HG03045 (cell line): ENCODE results near the gene LRRC18.

ENCODE experiments used
- ATAC-seq: cut with Tn5 transposase; IDR thresholded peaks from one replicate; pipeline ENCODE4 v1.9.1; 2021; ENCODE audit warnings: mild to moderate bottlenecking, moderate library complexity; ENCODE audit not compliant: unreplicated experiment

LRRC18 gene

DNA sequence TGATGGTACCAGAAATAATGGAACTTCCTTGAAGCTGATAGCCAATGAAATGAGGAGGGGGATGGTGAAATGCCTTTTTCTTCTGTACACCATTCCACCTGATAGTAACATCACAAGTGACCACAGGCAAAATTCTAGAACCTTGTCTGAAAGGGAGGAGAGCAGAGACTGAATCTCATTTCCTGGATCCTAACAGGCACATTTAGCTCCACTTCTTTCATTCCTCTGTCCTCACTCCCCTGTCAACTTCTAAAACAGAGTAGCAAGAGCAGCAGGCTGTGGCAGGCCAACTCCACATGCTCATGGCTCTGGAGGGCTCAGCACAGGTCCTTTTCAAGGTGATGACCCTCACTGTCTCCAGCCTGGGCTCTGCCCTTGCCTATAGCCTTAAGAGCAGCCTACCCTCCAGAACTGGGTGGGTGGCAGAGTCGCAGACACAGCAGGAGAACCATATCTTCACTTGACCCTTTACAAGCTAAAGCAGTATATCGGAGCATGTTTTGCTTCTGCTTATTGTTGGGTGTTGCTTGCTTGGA, at the start of gene LRRC18:
Gene LRRC18, minus strand, starts transcription at position 51 of the 536 bp plus-strand sequence. CDS start 25,685 bp downstream, outside the sequence.
- ATAC-seq = no peak

DNA sequence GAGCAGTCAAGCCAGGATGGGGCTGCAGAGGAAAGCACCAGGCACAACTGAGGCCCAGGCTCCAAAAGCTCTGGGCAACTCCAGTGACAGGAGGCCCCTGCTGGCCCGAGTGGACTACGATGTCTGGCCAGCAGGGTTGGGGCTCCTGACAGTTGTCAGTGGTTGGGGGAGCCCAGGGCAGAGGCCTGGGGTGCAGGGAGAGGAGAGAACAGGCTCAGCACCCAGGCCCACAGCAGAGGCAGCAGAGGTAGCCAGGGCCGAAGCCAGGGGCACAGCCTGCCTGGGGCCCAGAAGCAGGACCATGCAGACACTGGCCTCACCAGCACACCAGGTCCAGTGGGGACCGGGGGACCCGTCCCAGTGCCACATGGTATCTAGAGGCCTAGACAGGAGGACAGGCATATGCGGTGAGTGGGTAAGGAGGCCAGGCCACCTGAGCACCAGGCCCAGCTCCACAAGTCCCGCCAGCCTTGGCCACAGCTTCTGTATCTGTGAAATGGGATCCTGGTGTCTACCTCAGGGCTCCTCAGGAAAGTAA, 46.0 kb upstream of the LRRC18 start:
- ATAC-seq = no peak

DNA sequence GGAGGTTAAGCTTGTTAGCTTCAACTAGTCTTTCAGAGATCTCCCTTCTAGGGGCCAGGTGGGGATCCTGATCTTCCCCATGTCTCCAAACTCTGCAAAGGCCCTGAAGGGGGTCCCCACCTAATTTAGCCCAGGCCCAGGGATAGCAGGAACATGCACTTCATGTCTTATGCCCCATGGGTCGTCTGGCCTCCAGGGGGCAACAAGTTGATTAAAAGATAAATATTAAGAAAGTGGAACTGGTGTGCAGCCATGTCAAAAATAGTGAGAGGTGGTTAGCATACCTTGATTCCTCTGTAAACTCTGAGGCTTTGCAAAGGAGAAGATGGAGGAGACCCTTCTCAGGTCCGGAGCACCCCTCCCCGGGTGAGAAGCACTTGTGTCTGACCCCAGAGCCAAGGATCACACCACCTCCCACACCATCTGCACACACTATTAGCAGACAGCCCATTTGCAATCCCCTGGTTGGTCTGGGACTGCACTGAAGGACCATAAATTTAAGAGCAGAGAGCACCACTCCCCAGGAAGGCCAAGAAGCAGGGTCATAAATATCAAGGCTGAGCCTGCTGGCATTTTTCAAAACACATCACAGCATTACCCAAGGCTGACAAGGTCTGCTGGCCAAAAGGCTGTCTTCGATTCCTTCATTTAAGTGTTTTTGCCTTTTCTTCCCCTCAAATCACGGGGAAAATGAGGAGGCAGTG, 44.2 kb upstream of the LRRC18 start:
- ATAC-seq = no peak

DNA sequence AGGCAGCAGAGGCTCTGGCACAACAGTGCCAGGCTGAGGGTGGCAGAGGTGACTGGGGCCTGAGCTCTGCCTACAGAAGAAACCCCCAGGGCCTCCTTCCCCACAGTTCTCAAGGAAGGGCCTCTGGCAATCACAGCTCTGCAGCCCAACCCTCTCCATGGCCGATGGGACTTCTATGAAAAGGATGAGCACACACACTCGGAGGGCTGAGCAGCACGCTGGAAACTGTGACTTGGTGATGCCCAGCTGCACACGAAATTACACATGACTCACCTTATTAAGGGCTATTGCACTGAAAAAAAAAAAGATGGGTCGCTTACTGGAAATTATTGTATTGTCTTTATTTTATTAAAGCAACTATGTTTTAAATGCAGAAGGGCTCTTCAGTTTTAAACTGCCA, 42.9 kb upstream of the LRRC18 start:
- no peak for ATAC-seq

DNA sequence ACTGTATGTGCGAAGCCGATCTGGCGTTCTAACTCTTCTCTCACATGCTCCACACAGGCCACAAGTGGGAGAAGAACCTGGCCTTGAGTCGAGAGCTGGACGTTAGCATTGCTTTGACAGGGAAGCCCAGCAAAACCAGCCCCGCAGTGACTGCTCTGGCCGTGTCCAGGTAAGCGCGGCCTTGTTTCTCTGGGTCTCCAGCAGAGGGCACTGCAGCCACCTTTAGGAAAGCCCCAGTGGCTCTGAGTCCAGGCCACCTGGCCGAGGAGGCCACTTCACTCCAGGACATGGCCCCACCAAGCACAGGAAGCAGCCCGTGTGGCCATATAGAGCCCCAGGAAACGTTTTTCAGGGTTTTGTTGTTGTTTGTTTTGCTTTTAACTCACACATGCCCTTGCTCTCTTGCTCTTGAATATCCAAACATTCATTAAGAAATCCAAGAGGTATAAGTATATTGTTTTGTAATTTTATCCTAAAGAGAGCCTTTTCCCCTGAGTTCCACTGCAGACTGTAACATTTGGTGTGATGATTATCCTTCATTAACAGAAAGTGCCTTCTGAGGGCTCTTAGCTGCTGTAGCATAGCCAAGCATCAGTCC, 41.8 kb upstream of the LRRC18 start:
- ATAC-seq = no peak

DNA sequence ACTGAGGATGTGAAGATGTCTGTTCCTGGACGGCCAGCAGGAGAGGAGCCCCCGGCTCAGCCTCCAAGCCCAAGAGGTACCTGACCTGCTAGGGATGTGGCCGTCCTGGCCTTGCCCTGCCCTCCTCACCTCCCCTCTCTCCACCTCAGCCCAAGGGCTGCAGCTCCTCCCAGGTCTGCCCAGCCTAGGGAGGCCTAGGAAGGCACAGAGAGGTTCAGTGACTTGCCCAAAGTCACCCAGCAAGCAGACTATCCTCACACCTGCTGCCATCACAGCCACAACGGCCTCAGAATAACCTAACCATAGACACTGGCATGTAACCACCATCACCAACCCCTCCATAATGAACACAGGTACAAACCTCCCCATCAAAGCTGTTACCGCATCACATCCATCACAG, 38.7 kb upstream of the LRRC18 start:
- no peak for ATAC-seq

DNA sequence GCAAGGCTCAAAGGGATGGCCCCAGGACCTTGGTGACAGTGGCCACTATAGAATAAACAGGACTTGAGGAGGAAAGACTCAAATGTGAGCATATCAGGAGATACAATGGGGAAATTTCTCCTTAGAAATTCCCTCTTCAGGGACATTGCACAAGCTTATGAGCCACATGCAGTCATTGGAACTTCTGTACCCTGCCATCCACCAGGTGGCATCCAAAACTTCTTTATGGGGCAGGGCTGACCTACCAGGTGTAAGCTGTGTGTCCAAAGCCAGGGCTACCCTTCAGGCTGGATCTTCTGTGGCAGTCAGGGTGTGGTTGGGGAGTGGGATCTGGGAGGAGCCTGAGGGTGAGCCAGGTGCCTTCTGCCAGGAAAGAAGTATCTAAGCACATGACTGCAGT, 36.6 kb upstream of the LRRC18 start:
- ATAC-seq = no peak

DNA sequence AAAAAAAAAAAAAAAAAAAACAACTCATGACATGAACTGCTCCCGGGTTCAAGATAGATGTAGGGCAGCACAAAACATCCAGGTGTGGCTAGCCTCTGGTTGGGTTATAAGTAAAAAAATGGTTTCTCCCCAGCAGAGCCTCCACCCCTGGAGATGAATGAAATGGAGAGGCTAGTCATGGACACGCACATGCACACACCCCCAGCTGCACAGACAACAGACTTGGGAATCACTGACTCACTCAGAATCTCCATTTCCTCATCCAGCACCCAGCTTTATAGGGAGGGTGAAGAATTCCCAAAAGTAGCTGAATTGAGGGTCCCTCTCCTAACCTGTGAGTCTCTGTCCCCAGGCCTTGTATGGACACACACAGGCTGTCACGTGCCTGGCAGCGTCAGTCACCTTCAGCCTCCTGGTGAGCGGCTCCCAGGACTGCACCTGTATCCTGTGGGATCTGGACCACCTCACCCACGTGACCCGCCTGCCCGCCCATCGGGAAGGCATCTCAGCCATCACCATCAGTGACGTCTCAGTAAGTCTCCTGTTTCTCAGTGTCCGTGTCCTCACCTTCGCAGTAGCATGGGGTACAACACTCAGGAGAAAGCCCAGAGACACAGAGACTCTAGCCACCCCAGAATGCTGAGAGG, 35.0 kb upstream of the LRRC18 start:
- ATAC-seq = no peak

DNA sequence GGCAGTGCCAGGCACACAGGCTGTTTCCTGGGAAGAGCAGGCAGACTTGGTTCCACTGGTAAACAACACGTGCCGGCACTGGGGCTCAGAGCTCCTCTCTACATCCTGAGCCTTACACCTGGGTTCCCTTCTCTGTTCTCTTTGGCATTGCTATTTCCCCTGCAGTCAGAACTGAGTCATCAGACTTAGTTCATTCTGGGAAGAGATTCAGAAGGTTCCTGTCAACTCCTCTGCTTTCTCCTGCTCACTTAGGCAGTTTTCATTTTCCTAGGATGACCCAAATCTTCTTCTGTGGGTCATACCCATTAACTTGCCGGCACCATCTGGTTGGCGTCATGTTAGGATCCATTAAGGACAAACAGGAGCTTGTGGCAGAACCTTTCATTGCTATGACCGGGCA, 33.4 kb upstream of the LRRC18 start:
- no peak for ATAC-seq

DNA sequence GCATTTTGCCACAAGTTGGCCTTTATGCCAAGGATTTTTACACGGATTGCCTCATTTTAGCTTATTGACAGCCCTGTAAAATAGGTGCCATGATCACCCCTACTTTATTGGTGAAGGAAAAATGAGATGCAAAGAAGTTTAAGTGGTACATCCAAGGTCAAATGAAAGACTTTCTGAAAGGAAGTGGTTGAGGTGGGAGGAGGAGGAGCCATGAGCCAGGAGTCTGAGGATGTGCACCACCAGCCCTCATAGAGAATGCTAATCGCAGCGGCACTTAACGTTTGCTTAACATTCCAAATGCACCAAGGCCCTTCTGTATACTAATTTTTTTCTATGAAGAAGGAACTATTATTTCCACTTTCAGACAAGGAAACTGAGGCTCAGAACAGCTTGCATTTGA, 31.0 kb upstream of the LRRC18 start:
- ATAC-seq = no peak

DNA sequence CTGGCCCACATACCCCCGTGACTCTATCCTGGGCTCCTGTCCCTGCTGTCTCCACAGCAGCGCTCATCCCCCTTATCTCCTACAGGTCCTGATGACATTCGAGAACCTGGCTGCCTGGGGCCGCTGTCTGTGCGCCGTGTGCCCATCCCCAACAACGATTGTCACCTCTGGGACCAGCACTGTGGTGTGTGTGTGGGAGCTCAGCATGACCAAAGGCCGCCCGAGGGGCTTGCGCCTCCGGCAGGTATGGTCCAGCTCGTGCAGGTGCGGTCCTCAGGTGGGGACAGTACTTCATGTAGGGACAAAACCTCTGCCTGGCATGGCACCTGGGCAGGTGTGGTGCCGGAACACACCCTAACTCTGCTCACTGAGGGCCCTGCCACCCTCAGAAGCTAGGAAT, 30.4 kb upstream of the LRRC18 start:
- ATAC-seq = no peak

DNA sequence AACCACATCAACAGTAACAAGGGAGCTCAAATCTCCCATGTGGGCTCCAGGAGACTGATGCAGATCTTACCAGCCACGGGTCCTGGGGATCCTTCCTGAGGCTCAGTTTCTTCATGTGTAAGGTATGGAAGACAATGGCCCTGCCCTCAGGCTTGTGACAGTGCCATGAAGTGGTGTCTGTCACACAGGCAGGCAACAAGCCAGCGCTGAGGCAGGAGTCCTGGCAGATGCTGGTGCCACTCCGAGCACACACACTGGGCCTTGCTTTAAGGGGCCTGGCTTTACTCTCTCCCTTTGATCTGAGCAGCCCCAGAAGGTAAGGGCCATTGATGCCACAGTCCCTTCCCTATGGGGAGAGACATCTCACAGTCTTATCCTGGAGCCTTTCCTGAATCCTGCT, 28.4 kb upstream of the LRRC18 start:
- ATAC-seq = no peak

DNA sequence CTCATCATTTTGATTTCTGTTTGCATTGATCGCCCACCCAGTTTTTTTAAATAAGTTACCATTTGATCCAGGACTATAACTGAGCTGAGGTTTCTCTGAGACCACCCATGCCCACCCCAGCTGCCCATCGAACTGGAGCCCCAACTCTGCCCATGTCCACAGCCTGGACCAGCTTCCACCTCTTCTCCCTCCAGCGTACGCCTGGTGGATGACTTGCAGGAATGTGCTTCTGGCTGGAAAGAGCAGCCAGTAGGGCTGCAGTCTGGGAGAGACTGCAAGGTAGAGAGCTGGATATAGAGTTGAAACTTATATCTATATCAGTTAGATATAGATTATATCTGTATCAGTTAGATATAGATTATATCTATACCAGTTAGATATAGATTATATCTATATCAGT, 25.8 kb upstream of the LRRC18 start:
- ATAC-seq = no peak

DNA sequence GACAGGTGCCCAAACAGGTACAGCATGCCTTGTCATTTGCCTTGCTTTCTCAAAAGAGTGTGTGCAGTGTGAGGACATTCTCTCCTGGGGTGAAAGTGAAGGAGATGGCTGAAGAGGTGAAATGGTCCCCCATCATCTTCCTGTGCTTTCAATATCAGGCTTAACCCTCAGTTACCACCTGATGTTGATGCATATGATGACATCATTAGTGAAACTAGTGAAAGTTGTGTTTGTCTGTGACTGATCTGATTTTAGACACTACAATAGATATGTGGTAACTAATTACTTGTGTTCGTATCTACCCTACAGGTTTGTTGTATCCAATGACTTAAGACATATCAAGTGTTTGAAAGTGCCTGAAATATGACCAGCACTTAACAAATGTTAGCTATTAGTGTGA, 24.4 kb upstream of the LRRC18 start:
- no peak for ATAC-seq

DNA sequence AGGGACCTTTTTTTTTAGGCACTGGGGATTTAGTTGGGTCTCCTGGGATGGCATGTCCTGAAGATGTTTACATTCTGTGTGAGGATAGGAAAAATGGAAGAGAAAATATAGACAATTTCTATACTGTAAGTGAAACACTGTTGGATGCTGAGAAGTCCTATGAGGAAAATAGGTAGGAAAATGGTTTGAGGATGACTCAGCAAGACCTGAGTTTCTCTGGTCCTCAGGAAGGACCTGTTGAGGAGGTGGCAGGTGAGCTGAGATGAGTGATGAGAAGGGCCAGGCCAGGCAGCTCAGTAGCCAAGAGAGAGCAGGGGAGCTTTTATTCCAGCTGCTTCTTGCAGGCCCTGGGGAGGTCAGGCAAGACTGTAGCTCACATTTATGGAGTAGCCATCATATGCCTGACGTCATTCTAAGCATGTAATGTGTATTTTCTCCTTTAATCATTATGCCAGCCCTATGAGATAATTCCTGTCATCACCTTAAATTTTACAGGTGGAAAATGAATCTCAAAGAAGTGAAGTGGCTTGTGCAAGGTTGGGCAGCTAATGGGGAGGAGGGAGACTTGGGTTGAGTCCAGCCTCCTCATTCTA, 19.1 kb upstream of the LRRC18 start:
- no peak for ATAC-seq

DNA sequence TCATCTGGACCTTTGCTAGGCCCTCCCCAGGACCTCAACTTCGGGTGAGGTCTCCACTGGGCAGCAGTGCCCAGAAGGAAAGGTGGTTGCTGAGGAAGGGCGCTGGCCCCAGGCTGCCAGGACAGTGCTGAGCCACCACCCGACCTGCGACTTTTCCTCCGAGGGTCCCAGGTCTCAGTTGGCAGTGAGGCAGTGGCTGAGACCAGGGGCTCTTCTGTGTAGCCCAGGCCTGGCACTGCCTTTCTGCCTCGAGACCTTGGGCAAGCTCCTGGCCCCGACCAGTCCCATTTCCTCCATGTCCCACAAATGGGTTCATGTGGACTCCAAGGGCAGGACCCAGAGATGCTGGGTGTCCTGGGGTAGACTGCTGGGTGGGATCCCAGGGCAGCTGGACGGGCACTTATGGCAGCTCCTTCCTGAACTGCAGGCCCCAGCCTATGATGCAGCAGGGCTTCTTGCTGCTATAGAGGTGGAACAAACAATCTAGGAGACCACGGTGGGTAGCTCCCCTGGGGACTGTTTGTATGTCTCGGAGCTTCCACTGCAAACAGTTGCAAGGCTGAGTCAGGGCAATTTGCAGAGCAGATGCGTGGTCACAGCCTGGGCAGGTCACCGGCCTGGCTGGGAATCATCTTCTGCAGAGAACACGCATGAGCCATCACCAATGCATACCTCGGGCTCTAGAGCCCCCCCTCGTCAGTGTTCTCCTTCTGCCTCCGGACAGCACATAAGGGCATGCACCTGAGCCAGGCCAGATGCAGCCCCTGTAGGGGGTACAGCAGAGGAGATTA, 17.9 kb upstream of the LRRC18 start:
- ATAC-seq = no peak

DNA sequence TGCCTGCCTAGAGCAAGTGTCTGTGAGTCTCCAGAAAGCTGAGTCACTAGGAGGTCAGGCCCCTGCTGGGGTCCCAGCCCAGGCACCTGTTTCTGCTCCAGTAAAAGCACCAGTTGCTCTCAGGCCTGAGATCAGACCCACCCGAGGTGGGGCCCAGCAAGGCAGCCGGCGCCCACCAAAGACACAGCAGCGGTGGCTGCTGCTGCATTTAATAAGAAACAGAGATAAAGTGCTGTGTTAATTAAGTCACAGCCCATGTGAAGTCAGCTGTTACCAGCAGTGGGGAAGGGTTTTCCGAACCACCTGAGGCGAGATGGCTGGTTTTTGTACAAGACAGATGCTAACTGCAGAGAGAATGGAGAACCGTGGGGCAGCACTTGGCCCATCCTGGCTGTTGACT, 12.1 kb upstream of the LRRC18 start:
- no peak for ATAC-seq

DNA sequence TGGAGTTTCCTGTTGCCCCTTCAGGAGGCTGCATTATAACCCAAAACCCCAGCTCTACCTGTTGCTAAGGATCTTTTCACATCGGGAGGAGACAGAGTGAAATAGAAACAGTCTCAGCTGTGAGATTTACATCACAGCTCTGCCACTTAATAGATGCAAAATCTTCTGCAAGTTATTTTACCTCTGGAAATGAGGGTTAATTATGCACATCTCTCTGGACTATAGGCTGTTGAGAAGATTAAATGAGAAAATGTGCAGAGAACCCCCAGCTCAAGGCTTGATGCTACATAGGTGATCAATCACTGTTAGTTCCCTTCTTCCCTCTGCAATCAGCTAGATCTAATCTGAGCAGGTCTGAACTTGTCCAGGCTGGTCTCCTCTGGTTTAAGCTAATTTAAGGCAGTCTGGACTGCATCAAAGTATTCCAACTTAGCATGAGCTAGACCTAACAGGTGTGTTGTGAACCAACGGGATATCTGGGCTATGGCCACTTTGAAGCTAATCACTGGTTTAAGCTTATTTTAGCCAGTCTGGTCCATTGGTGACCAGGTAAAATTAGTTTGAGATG, 8.9 kb upstream of the LRRC18 start:
- no peak for ATAC-seq

DNA sequence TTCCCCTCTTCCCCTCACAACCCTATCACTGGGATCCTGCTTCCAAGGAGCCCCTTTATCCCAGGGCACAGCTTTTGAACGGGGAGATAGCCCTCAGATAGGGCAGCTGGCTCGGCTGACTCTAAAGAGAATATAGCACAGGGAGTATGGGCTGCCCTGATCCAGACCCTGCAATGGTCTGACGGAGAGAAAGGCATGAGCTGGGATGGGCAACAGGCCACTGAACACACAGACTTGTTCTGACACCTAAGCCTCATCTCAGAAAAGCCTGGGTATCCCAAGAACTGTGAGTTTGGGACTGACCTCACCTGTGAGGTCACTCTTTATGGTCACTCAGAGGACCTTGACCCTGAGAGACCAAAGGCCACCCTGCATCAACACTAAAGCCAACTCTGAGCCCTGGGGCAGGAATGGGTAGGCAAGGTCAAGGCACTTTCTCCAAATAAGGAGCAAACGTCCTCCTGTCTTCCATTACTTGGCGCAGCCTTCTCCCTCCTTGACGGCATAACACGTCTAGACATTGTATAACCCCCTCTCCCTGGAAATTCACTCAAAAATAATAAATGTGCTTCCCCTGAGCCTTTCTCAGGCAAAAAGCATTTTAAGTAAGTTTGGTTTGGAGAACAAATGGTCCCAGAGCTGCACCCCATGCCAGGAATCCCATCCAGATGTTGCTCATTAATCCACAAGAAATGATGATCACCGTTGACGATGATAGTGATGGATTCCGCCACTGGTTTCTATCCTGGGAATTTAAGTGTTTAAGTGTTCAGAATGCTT, 8.2 kb upstream of the LRRC18 start:
- no peak for ATAC-seq
